Fibroblast of peridontal ligament (primary cell): ENCODE results near the gene TPO.
"Not testable (repeated sequence)": the region's sequence is repeated elsewhere in the genome, so short reads cannot be mapped to it uniquely, and the experiment has no call there.

Source experiments
- DNase-seq: peaks from one replicate; pipeline ENCODE4 v3.0.0-alpha.2; 2010; ENCODE audit errors: extremely low read depth

Gene TPO

GRCh38 chr2:1553671-1554295, 140.5 kb downstream of the TPO start:
- DNase-seq = peak; percentile 91

DNA sequence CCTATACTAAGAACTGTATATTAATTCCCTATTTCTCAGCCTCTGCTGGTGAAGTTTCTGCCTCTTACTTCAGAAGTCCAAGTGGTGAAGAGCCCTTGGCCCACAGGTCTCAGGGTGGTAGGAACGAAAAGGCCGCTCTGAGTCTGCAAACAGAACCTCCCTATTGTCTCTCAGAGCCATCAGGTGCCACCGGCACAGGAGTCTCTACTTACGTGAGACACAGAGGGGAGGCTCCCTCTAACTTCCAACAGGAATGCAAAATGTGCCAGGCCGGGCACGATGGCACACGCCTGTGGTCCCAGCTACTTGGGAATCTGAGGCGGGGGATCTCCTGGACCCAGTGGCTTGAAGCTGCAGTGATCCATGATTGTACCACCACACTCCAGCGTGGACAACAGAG, 143.0 kb downstream of the TPO start:
- no peak for DNase-seq

GRCh38 chr2:1556776-1557466, 143.7 kb downstream of the TPO start:
- DNase-seq = peak; percentile 28

DNA sequence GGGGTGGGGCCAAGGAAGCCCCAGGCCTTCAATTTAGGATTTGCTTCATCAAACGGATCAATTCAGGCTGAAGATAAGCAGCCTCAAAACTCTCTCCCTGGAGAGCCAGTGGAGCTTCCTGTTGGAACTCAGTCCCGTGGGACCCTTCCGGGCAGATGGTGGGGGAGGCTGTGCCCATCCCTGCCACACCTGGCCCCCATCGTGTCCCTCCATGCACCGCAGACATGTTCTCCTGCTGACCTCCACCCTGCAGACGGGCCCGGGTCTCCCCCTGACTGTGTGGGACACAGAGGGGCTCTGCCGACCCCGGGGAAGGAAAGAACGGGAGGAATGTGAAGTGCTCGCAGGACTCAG, 144.2 kb downstream of the TPO start:
- DNase-seq = no peak

- no peak for DNase-seq
Measured at GRCh38 chr2:1559589-1560175, 146.4 kb downstream of the TPO start.

GRCh38 chr2:1561259-1561658, 148.0 kb downstream of the TPO start:
- DNase-seq = no peak

- DNase-seq = no peak
Measured at GRCh38 chr2:1561811-1562421, 148.7 kb downstream of the TPO start.

GRCh38 chr2:1563084-1563857, 150.0 kb downstream of the TPO start:
- no peak for DNase-seq

- DNase-seq = no peak
Measured at GRCh38 chr2:1563943-1564891, 151.0 kb downstream of the TPO start.

DNA sequence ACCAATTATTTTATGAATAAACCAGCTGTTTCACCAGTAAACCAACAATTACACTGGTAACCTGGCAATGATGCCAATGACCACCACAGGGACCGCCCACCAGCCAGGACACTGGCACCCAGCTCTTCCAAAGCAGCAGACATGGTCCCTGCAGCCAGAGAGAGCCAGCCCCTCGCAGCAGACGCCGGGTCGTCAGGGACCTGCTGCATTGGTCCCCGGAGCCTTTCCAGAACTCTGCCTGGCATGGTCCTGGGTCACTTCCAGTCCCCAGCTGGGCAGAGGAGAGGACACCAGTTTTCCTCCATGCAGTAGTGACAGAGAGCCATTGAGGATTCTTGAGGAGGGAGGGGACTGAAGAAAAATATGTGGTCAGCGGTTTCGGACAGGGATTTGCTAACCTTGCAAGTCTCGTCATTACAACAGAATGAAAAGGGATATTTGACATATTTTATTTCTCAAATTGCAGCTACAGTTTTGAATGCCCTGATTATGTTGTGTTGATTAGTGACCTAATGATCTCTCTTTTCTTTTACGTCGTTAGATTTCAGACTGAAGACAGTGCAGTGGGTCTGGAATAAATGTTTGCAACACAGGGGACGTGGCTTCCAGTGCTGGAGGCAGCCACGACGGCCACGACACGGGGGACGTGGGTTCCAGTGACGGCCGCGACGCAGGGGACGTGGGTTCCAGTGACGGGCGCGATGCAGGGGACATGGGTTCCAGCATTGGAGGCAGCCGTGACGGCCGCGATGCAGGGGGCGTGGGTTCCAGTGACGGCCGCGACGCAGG, 154.5 kb downstream of the TPO start:
- DNase-seq = no peak

GRCh38 chr2:1568345-1568668, 155.0 kb downstream of the TPO start:
- DNase-seq = not testable (repeated sequence)

DNA sequence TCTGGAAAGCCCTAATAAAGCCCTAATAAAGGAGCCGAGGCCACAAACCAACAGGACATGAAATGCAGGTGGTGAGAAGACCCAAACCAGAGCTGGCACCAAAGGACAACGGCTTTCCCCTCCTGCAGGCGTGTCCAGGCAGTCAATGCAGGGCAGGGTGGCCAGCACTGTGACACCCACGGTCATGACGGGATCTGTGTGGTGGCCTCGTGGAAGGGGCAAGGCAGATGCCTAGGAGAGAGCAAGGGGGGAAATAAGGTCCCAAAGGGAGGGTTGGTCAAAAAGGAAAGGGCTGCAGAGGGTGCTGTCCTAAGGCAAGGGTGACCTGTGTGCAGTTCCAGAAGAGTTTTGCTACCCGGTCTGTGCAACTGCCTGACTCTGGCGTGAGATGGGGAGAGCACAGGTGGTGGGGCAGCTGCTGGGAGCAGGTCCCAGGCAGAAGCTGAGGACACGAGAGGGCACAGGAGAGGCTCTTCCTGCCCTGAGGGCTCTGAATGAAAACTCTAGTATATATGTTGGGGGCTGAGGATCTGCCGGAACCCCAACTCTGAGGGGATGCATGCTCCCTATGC, 156.7 kb downstream of the TPO start:
- no peak for DNase-seq

- DNase-seq = no peak
Measured at GRCh38 chr2:1571477-1572417, 158.5 kb downstream of the TPO start.

DNA sequence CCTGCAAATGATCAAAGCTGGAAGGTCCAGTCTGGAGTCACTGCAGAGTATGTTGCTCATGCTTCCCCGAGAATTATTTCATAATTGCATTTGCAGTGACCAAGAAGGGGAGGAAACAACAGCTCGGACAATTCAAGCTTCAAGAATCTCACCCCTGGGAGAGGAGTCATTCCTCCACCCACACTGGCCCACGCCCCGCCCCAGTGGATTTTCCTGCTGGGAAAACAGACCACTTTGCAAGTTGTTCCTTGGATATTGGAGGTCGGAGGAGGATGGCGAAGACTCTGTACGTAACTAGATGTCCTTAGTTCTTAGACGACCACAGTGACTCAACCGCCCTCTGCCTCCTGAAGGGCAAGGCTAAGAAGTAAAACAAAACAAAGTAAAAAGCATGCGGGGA, 159.4 kb downstream of the TPO start:
- DNase-seq = peak; percentile 67

- DNase-seq = no peak
Measured at GRCh38 chr2:1577846-1578245, 164.6 kb downstream of the TPO start.

GRCh38 chr2:1581257-1581964, 168.1 kb downstream of the TPO start:
- not testable (repeated sequence) for DNase-seq

DNA sequence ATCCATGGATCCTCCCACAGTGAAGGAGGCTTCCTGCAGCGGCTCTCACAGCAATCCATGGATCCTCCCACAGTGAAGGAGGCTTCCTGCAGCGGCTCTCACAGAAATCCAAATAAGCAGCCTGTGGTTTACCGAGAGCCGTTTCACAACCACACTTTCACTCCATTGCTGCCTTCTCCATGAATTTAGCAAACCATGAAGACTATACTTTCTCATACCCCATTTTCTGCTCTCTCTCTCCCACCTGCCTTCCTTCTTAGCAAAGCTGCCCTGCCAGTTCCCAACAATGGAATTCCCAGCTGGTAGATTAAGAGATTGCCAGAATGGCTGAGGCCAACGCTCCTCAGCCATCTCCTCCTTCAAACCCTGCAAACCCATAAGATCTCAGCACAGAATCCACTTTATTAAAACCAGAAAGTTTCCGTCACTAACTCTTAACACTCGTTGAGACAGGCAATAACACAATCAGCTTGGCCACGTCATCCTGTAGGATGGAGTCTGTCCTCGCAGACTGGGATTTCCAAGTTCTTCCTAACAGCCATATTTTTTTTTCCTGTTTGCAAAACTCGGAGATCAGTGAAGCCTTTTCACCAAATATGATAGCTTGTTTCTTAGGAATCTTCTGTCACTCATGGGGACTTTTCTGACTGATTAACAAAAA, 168.8 kb downstream of the TPO start:
- DNase-seq = no peak

- DNase-seq = no peak
Measured at GRCh38 chr2:1582891-1583341, 169.7 kb downstream of the TPO start.
